GM23248 (cell line): ENCODE measurements around the gene SWSAP1.

Experiments
- EZH2 ChIP-seq: fragments of 200-600 bp; sonication (generic); IDR thresholded peaks from 2 replicates; pipeline ENCODE4 v1.6.1; 2018; ENCODE audit warnings: antibody characterized with exemption, mild to moderate bottlenecking; ENCODE audit not compliant: insufficient read depth, poor library complexity, severe bottlenecking
- EZH2phosphoT487 ChIP-seq: fragments of 200-600 bp; sonication (generic); IDR thresholded peaks from 2 replicates; pipeline ENCODE4 v1.6.1; 2018; ENCODE audit warnings: antibody characterized with exemption, moderate library complexity, mild to moderate bottlenecking, low read depth; ENCODE audit not compliant: insufficient read depth

DNA sequence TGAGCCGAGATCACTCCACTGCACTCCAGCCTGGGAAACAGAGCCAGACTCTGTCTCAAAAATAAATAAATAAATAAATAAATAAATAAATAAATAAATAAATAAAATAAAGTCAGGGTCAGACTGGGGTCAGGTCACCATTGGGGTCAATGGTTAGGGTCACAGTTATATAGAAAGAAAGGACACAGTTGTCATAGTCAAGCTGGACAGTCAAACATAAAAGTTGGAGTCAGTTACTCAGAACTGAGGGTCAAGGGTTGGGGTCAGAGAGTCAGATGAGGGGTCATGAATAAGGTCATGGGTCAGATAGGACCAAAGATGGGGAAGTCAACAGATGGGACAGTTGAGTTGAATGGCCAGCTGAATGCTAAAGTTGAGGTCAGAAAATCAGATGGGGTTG is 26.3 kb downstream of the SWSAP1 start:
- TF ChIP-seq EZH2phosphoT487 (no peak), EZH2 (no peak)
